ENCODE results near the gene SEC61A1. TPM values are rescaled to one million over a fixed set of nuclear protein-coding genes. Genes with fewer than 3 reads are reported as not detected.

The SEC61A1 gene
- total RNA-seq, 1 experiment from 2014 or later: 85.3 TPM

- H4K20me1 ChIP-seq (ENCODE audit: insufficient read depth, low read depth, low read length): peaks cover 27% of the 10 kb centered on the region
- H3K4me2 ChIP-seq (ENCODE audit: low read depth, low read length, poor library complexity, severe bottlenecking): no peak overlapping the region
- no peaks in the 10 kb centered on the region for H3K9me2 ChIP-seq (replicated peaks; ENCODE audit: insufficient read depth, low read length)
- H3K36me3 ChIP-seq (ENCODE audit: insufficient read depth, low read length): peaks cover 56% of the 10 kb centered on the region
- H3K9me3 ChIP-seq (ENCODE audit: low read length): no peaks in the 10 kb centered on the region
- no peaks in the 10 kb centered on the region for H3K4me1 ChIP-seq (ENCODE audit: low read length)
- peaks cover 19% of the 10 kb centered on the region for H3K79me2 ChIP-seq (ENCODE audit: low read length)
- no peak overlapping the region for H3K27ac ChIP-seq (ENCODE audit: low read length)
- no peak overlapping the region for H2AFZ ChIP-seq (ENCODE audit: low read length)
- H3K9ac ChIP-seq (ENCODE audit: low read length): no peak overlapping the region
- H3K4me3 ChIP-seq (ENCODE audit: low read length): no peak overlapping the region
- no peak for DNase-seq
- H3K27me3 ChIP-seq (ENCODE audit: low read length): no peaks in the 10 kb centered on the region
Observed at GRCh38 chr3:128070898-128071591, 18.8 kb downstream of the SEC61A1 start.

GRCh38 chr3:128071771-128072453 lies 19.7 kb downstream of the SEC61A1 start:
- Histone ChIP-seq H3K9ac (ENCODE audit: low read length) (no peak overlapping the region), H3K9me3 (ENCODE audit: low read length) (no peaks in the 10 kb centered on the region), H3K4me3 (ENCODE audit: low read length) (no peak overlapping the region), H3K4me2 (ENCODE audit: low read depth, low read length, poor library complexity, severe bottlenecking) (no peak overlapping the region), H3K4me1 (ENCODE audit: low read length) (no peaks in the 10 kb centered on the region), H4K20me1 (ENCODE audit: insufficient read depth, low read depth, low read length) (peaks cover 27% of the 10 kb centered on the region), H3K27me3 (ENCODE audit: low read length) (no peaks in the 10 kb centered on the region), H2AFZ (ENCODE audit: low read length) (no peak overlapping the region), H3K36me3 (ENCODE audit: insufficient read depth, low read length) (peaks cover 48% of the 10 kb centered on the region), H3K27ac (ENCODE audit: low read length) (no peak overlapping the region), H3K79me2 (ENCODE audit: low read length) (peaks cover 19% of the 10 kb centered on the region), H3K9me2 (replicated peaks; ENCODE audit: insufficient read depth, low read length) (no peaks in the 10 kb centered on the region)
- no peak for DNase-seq

- no peak overlapping the region for H3K27ac ChIP-seq (ENCODE audit: low read length)
- no peak overlapping the region for H3K4me2 ChIP-seq (ENCODE audit: low read depth, low read length, poor library complexity, severe bottlenecking)
- H3K4me1 ChIP-seq (ENCODE audit: low read length): no peaks in the 10 kb centered on the region
- peaks cover 26% of the 10 kb centered on the region for H4K20me1 ChIP-seq (ENCODE audit: insufficient read depth, low read depth, low read length)
- H3K9ac ChIP-seq (ENCODE audit: low read length): no peak overlapping the region
- H3K4me3 ChIP-seq (ENCODE audit: low read length): no peak overlapping the region
- H3K9me3 ChIP-seq (ENCODE audit: low read length): no peaks in the 10 kb centered on the region
- peaks cover 19% of the 10 kb centered on the region for H3K79me2 ChIP-seq (ENCODE audit: low read length)
- H3K9me2 ChIP-seq (replicated peaks; ENCODE audit: insufficient read depth, low read length): no peaks in the 10 kb centered on the region
- peaks cover 45% of the 10 kb centered on the region for H3K36me3 ChIP-seq (ENCODE audit: insufficient read depth, low read length)
- no peak for DNase-seq
- no peaks in the 10 kb centered on the region for H3K27me3 ChIP-seq (ENCODE audit: low read length)
- H2AFZ ChIP-seq (ENCODE audit: low read length): no peak overlapping the region
Observed at GRCh38 chr3:128072454-128073184, 20.4 kb downstream of the SEC61A1 start.

GRCh38 chr3:128073185-128073725 lies 21.0 kb downstream of the SEC61A1 start:
- no peak overlapping the region for H3K27ac ChIP-seq (ENCODE audit: low read length)
- H3K9me2 ChIP-seq (replicated peaks; ENCODE audit: insufficient read depth, low read length): no peaks in the 10 kb centered on the region
- no peak overlapping the region for H3K4me3 ChIP-seq (ENCODE audit: low read length)
- H3K4me2 ChIP-seq (ENCODE audit: low read depth, low read length, poor library complexity, severe bottlenecking): no peak overlapping the region
- H3K36me3 ChIP-seq (ENCODE audit: insufficient read depth, low read length): peaks cover 41% of the 10 kb centered on the region
- H3K4me1 ChIP-seq (ENCODE audit: low read length): no peaks in the 10 kb centered on the region
- no peaks in the 10 kb centered on the region for H3K27me3 ChIP-seq (ENCODE audit: low read length)
- peaks cover 22% of the 10 kb centered on the region for H4K20me1 ChIP-seq (ENCODE audit: insufficient read depth, low read depth, low read length)
- no peaks in the 10 kb centered on the region for H3K9me3 ChIP-seq (ENCODE audit: low read length)
- H3K9ac ChIP-seq (ENCODE audit: low read length): no peak overlapping the region
- no peak for DNase-seq
- H2AFZ ChIP-seq (ENCODE audit: low read length): no peak overlapping the region
- H3K79me2 ChIP-seq (ENCODE audit: low read length): peaks cover 19% of the 10 kb centered on the region

- H3K27me3 ChIP-seq (ENCODE audit: low read length): no peaks in the 10 kb centered on the region
Observed at GRCh38 chr3:128073807-128074206, 21.6 kb downstream of the SEC61A1 start.

GRCh38 chr3:128074851-128075521 lies 22.7 kb downstream of the SEC61A1 start:
- no peaks in the 10 kb centered on the region for H3K9me3 ChIP-seq (ENCODE audit: low read length)
- H4K20me1 ChIP-seq (ENCODE audit: insufficient read depth, low read depth, low read length): peaks cover 22% of the 10 kb centered on the region
- no peak overlapping the region for H3K9ac ChIP-seq (ENCODE audit: low read length)
- H3K4me2 ChIP-seq (ENCODE audit: low read depth, low read length, poor library complexity, severe bottlenecking): no peak overlapping the region
- DNase-seq: peak; percentile 47
- peaks cover 19% of the 10 kb centered on the region for H3K79me2 ChIP-seq (ENCODE audit: low read length)
- no peaks in the 10 kb centered on the region for H3K27me3 ChIP-seq (ENCODE audit: low read length)
- H3K27ac ChIP-seq (ENCODE audit: low read length): no peak overlapping the region
- no peak overlapping the region for H3K4me3 ChIP-seq (ENCODE audit: low read length)
- no peaks in the 10 kb centered on the region for H3K4me1 ChIP-seq (ENCODE audit: low read length)
- H3K36me3 ChIP-seq (ENCODE audit: insufficient read depth, low read length): peaks cover 30% of the 10 kb centered on the region
- no peak overlapping the region for H2AFZ ChIP-seq (ENCODE audit: low read length)
- no peaks in the 10 kb centered on the region for H3K9me2 ChIP-seq (replicated peaks; ENCODE audit: insufficient read depth, low read length)

More at GRCh38 chr3:128073807-128074206, 21.6 kb downstream of the SEC61A1 start:
- no peak for DNase-seq
- Histone ChIP-seq H3K4me1 (ENCODE audit: low read length) (no peaks in the 10 kb centered on the region), H3K9ac (ENCODE audit: low read length) (no peak overlapping the region), H4K20me1 (ENCODE audit: insufficient read depth, low read depth, low read length) (peaks cover 22% of the 10 kb centered on the region), H3K79me2 (ENCODE audit: low read length) (peaks cover 19% of the 10 kb centered on the region), H3K27ac (ENCODE audit: low read length) (no peak overlapping the region), H3K36me3 (ENCODE audit: insufficient read depth, low read length) (peaks cover 36% of the 10 kb centered on the region), H3K9me3 (ENCODE audit: low read length) (no peaks in the 10 kb centered on the region), H3K4me2 (ENCODE audit: low read depth, low read length, poor library complexity, severe bottlenecking) (no peak overlapping the region), H3K9me2 (replicated peaks; ENCODE audit: insufficient read depth, low read length) (no peaks in the 10 kb centered on the region), H2AFZ (ENCODE audit: low read length) (no peak overlapping the region), H3K4me3 (ENCODE audit: low read length) (no peak overlapping the region)

GRCh38 chr3:128075522-128076482 lies 23.6 kb downstream of the SEC61A1 start:
- Histone ChIP-seq H3K79me2 (ENCODE audit: low read length) (peaks cover 15% of the 10 kb centered on the region), H3K9me3 (ENCODE audit: low read length) (no peaks in the 10 kb centered on the region), H3K4me3 (ENCODE audit: low read length) (no peak overlapping the region), H4K20me1 (ENCODE audit: insufficient read depth, low read depth, low read length) (peaks cover 19% of the 10 kb centered on the region), H3K27ac (ENCODE audit: low read length) (no peak overlapping the region), H3K36me3 (ENCODE audit: insufficient read depth, low read length) (peaks cover 22% of the 10 kb centered on the region), H3K4me1 (ENCODE audit: low read length) (no peaks in the 10 kb centered on the region), H3K9ac (ENCODE audit: low read length) (no peak overlapping the region), H3K9me2 (replicated peaks; ENCODE audit: insufficient read depth, low read length) (no peaks in the 10 kb centered on the region), H2AFZ (ENCODE audit: low read length) (no peak overlapping the region), H3K27me3 (ENCODE audit: low read length) (no peaks in the 10 kb centered on the region), H3K4me2 (ENCODE audit: low read depth, low read length, poor library complexity, severe bottlenecking) (no peak overlapping the region)
- DNase-seq: peak; percentile 88
